HAP-1 (cell line): ENCODE data around the gene ZDHHC11B.
"Not testable (repeated sequence)": the region's sequence is repeated elsewhere in the genome, so short reads cannot be mapped to it uniquely, and the experiment has no call there.

Experiments used
- DNase-seq, 2 experiments: peaks; one replicate each; pipeline ENCODE4 v3.0.0-alpha.2; 2016 to 2020; ENCODE audit warnings: low spot score in 2 of 2
- H3K27me3 ChIP-seq: fragments of 250-450 bp; sonication (Bioruptor Pico); 2 replicates; pipeline ENCODE4 v1.5.1; 2020; ENCODE audit warnings: low read depth, mild to moderate bottlenecking, moderate library complexity
- H3K36me3 ChIP-seq: fragments of 250-450 bp; sonication (Bioruptor Pico); replicated peaks from 2 replicates; pipeline ENCODE4 v1.5.1; 2020; ENCODE audit warnings: mild to moderate bottlenecking
- H3K4me1 ChIP-seq: fragments of 250-450 bp; sonication (Bioruptor Pico); 2 replicates; pipeline ENCODE4 v1.5.1; 2020; ENCODE audit warnings: mild to moderate bottlenecking
- H3K4me3 ChIP-seq: fragments of 250-450 bp; sonication (Bioruptor Pico); 2 replicates; pipeline ENCODE4 v1.5.1; 2020; ENCODE audit warnings: mild to moderate bottlenecking, moderate library complexity
- H3K9me3 ChIP-seq: fragments of 250-450 bp; sonication (Bioruptor Pico); 2 replicates; pipeline ENCODE4 v1.5.1; 2020; ENCODE audit warnings: mild to moderate bottlenecking, moderate library complexity
- in situ Hi-C: fragments of 300-500 bp; cut with MboI; formaldehyde crosslinking; loops from 3 replicates; pipeline ENCODE4 v1.14.3; 2020; ENCODE audit warnings: low sequenced_read_pairs, inconsistent platforms, mixed read lengths

The ZDHHC11B gene

GRCh38 chr5:758698-759053 lies 25.9 kb downstream of the ZDHHC11B start:
- in situ Hi-C loops: no loop called here
- H3K4me1 ChIP-seq: no peaks in the 10 kb centered on the region
- no peaks in the 10 kb centered on the region for H3K9me3 ChIP-seq
- no peak for DNase-seq
- H3K27me3 ChIP-seq: no peaks in the 10 kb centered on the region
- no peaks in the 10 kb centered on the region; the same call in none of the 2 replicates for H3K36me3 ChIP-seq
- H3K4me3 ChIP-seq: no peak overlapping the region

GRCh38 chr5:757931-758697 lies 26.4 kb downstream of the ZDHHC11B start:
- peak in 1 of 2 experiments; percentile 43 for DNase-seq
- no peaks in the 10 kb centered on the region for H3K4me1 ChIP-seq
- no peaks in the 10 kb centered on the region for H3K9me3 ChIP-seq
- no peak overlapping the region for H3K4me3 ChIP-seq
- H3K36me3 ChIP-seq: no peaks in the 10 kb centered on the region; the same call in 1 of the 2 replicates
- H3K27me3 ChIP-seq: no peaks in the 10 kb centered on the region
- in situ Hi-C loops: no loop called here

- in situ Hi-C loops: no loop called here
- Histone ChIP-seq H3K9me3 (no peaks in the 10 kb centered on the region), H3K4me3 (no peak overlapping the region), H3K36me3 (no peaks in the 10 kb centered on the region; the same call in 1 of the 2 replicates), H3K27me3 (no peaks in the 10 kb centered on the region), H3K4me1 (no peaks in the 10 kb centered on the region)
- peak in 1 of 2 experiments; percentile 28 for DNase-seq
Measured at GRCh38 chr5:757346-757930, 27.1 kb downstream of the ZDHHC11B start.

GRCh38 chr5:756865-757345 lies 27.6 kb downstream of the ZDHHC11B start:
- in situ Hi-C loops: no loop called here

GRCh38 chr5:756171-756570 lies 28.4 kb downstream of the ZDHHC11B start:
- DNase-seq: no peak
- no peaks in the 10 kb centered on the region for H3K27me3 ChIP-seq
- H3K4me1 ChIP-seq: no peaks in the 10 kb centered on the region
- no peaks in the 10 kb centered on the region for H3K9me3 ChIP-seq
- H3K4me3 ChIP-seq: no peak overlapping the region
- in situ Hi-C loops: no loop called here
- H3K36me3 ChIP-seq: no peaks in the 10 kb centered on the region; the same call in 1 of the 2 replicates

More at GRCh38 chr5:756865-757345, 27.6 kb downstream of the ZDHHC11B start:
- Histone ChIP-seq H3K4me3 (no peak overlapping the region), H3K27me3 (no peaks in the 10 kb centered on the region), H3K9me3 (no peaks in the 10 kb centered on the region), H3K36me3 (no peaks in the 10 kb centered on the region; the same call in 1 of the 2 replicates), H3K4me1 (no peaks in the 10 kb centered on the region)
- DNase-seq: peak in 1 of 2 experiments; percentile 22

- in situ Hi-C loops, H3K4me1 ChIP-seq, H3K27me3 ChIP-seq, H3K36me3 ChIP-seq, H3K9me3 ChIP-seq, DNase-seq, H3K4me3 ChIP-seq: not testable (repeated sequence)
Measured at GRCh38 chr5:754143-754632, 30.3 kb downstream of the ZDHHC11B start.

GRCh38 chr5:753567-754142 lies 30.9 kb downstream of the ZDHHC11B start:
- DNase-seq, in situ Hi-C loops, H3K4me3 ChIP-seq, H3K27me3 ChIP-seq, H3K4me1 ChIP-seq, H3K9me3 ChIP-seq, H3K36me3 ChIP-seq: not testable (repeated sequence)

GRCh38 chr5:752532-753115 lies 31.9 kb downstream of the ZDHHC11B start:
- H3K27me3 ChIP-seq, H3K9me3 ChIP-seq, H3K36me3 ChIP-seq, H3K4me1 ChIP-seq, in situ Hi-C loops, H3K4me3 ChIP-seq, DNase-seq: not testable (repeated sequence)

GRCh38 chr5:751992-752391 lies 32.5 kb downstream of the ZDHHC11B start:
- H3K9me3 ChIP-seq, H3K4me3 ChIP-seq, H3K27me3 ChIP-seq, H3K36me3 ChIP-seq, H3K4me1 ChIP-seq, DNase-seq, in situ Hi-C loops: not testable (repeated sequence)

- no peaks in the 10 kb centered on the region for H3K9me3 ChIP-seq
- no peaks in the 10 kb centered on the region for H3K4me1 ChIP-seq
- H3K4me3 ChIP-seq: no peak overlapping the region
- no peak for DNase-seq
- no peaks in the 10 kb centered on the region for H3K27me3 ChIP-seq
- no peaks in the 10 kb centered on the region for H3K36me3 ChIP-seq
- in situ Hi-C loops: no loop called here
Measured at GRCh38 chr5:751496-751895, 33.0 kb downstream of the ZDHHC11B start.

- in situ Hi-C loops, DNase-seq: not testable (repeated sequence)
Measured at GRCh38 chr5:750226-750625, 34.3 kb downstream of the ZDHHC11B start.

GRCh38 chr5:749101-749670 lies 35.3 kb downstream of the ZDHHC11B start:
- Histone ChIP-seq H3K4me1 (no peaks in the 10 kb centered on the region), H3K4me3 (no peak overlapping the region), H3K9me3 (no peaks in the 10 kb centered on the region), H3K27me3 (no peaks in the 10 kb centered on the region), H3K36me3 (no peaks in the 10 kb centered on the region)
- in situ Hi-C loops: no loop called here
- no peak for DNase-seq

More at GRCh38 chr5:750226-750625, 34.3 kb downstream of the ZDHHC11B start:
- not testable (repeated sequence) for H3K4me1 ChIP-seq, H3K9me3 ChIP-seq, H3K4me3 ChIP-seq, H3K36me3 ChIP-seq, H3K27me3 ChIP-seq
